Heart left ventricle (tissue), 13 donors: Measurements from ENCODE around the gene FBXO44.

Source experiments
- POLR2A ChIP-seq, 2 donors: fragments of 450-650 bp; IDR thresholded peaks; one replicate each; pipeline ENCODE4 v1.6.1; 2017; ENCODE audit warnings: antibody characterized with exemption in 2 of 2, mild to moderate bottlenecking in 2 of 2, moderate library complexity in 2 of 2
- TF ChIP-seq, protein P1 (sequence below), 12 donors: fragments of 200-600 bp; sonication (generic) in 4 of 12; IDR thresholded peaks; one replicate each; pipeline versions ENCODE4 v1.5.0 to v1.8.0; 2018 to 2022; ENCODE audit warnings: antibody characterized with exemption in 12 of 12, mild to moderate bottlenecking in 5 of 12
- donor health status: ischemic (EF 13 %, LVEDD 7.1; RV severe dilation, severe dysfunction).
- donor health status: DM: no; HTN: yes; CAD: no.
- donor health status: DM: no; HTN: no; CAD: no.
- donor health status: ischemic (EF 25% LVEDD 6.9; RV normal size, moderate dysfunction).
- donor health status: ischemic (EF 25% LVEDD 5.7; RV mildly dilated, moderate dysfunction).
- donor health status: ischemic (EF 35%, LVEDD 5.7; RV mildly dilated, moderate dysfunction).
- donor health status: nonischemic (EF 11% LVEDD 7.7; RV severe dilation, severe dysfunction).
- donor health status: DM: yes; HTN: yes; CAD: no.
- donor health status: PGD.
- donor health status: ischemic (EF 29% LVEDD 5.4; RV normal size, mild dysfunction).
- donor health status: nonischemic (EF 23%, LVEDD 6.1; RV moderate dilation, normal function).

DNA sequence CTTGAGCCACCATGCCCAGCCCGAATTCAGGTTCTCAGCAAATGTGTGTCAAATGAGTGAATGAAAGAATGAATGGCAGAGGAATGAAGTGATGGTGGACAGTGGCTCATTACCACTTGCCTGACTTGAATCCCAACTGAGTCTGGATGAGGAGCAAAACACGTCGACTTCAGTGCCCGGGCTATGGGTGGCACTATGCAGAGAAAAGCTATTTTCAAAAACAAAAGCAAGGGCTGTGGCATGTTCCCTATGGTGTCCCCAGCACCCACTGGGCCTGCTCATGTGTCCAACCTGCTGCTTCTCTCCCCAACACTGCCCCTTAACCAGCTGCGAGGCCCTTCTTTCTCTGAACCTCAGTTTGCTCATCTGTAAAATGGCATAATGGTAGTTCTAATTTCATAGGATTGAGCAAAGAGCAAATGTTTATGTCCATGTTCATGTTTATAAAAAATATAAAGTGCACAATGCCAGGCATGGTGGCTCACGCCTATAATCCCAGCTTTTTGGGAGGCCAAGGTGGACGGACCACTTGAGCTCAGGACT lies 30.6 kb downstream of the FBXO44 start:
- TF ChIP-seq POLR2A (IDR thresholded peaks at IDR 0.05) = no peak
- TF ChIP-seq, protein P1, sequence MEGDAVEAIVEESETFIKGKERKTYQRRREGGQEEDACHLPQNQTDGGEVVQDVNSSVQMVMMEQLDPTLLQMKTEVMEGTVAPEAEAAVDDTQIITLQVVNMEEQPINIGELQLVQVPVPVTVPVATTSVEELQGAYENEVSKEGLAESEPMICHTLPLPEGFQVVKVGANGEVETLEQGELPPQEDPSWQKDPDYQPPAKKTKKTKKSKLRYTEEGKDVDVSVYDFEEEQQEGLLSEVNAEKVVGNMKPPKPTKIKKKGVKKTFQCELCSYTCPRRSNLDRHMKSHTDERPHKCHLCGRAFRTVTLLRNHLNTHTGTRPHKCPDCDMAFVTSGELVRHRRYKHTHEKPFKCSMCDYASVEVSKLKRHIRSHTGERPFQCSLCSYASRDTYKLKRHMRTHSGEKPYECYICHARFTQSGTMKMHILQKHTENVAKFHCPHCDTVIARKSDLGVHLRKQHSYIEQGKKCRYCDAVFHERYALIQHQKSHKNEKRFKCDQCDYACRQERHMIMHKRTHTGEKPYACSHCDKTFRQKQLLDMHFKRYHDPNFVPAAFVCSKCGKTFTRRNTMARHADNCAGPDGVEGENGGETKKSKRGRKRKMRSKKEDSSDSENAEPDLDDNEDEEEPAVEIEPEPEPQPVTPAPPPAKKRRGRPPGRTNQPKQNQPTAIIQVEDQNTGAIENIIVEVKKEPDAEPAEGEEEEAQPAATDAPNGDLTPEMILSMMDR (IDR thresholded peaks at IDR 0.05) = no peak
